ENCODE results near the gene CBX4.

DNA sequence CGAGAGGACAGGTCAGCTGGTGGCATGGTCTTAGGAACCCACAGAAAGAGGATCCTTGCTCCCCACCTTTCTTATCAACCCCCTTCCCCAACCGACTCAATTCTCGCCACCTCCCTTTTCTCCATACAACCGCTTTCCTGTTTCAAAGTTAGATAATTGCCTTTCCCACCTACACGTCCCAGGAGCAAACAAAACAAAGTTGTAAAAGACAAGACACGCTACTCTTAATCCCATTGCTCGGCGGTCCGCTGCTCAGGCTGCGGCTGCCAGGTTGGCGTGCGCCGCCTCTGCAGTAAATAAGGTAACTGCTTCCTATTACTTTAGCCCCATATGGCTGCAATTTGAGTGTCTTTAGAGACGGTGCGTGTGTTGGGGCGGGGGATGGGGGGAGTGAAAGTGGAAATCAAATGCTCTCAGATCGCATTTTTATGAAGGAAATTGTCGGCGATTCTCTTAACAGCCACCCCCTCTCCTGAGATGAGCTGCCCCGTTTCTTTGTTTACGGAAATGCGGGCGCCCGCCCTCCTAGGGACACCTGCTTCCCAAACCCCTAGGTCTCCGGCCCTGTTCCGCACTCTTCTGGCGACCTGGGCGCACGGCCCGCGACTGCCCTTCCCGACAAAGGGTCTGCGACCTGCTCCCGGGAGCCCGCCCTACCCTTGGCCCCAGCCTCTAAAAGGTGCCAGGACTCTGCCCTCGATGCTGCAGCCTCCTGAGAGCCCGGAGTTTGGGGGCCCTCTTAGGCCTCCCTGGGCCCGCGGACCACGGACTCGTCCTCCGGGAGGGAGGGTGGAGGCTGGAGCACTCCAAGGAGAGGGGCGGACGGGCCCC lies 38.7 kb downstream of the CBX4 start:
- TF ChIP-seq POLR2AphosphoS5 (IDR thresholded peaks at IDR 0.05; ENCODE audit: low read depth, low read length), result no peak
- no peak for TF ChIP-seq TAF1 (IDR thresholded peaks at IDR 0.05; ENCODE audit: borderline replicate concordance, insufficient read depth, low read length)
